GF-D8 (cell line): ENCODE measurements around the gene CHRDL1.
"Not testable (repeated sequence)": the region's sequence is repeated elsewhere in the genome, so short reads cannot be mapped to it uniquely, and the experiment has no call there.

Experiments used
- DNase-seq: peaks from one replicate; lab custom pipeline; 2025; lab: John Stamatoyannopoulos, UW

CHRDL1 gene, protein sequence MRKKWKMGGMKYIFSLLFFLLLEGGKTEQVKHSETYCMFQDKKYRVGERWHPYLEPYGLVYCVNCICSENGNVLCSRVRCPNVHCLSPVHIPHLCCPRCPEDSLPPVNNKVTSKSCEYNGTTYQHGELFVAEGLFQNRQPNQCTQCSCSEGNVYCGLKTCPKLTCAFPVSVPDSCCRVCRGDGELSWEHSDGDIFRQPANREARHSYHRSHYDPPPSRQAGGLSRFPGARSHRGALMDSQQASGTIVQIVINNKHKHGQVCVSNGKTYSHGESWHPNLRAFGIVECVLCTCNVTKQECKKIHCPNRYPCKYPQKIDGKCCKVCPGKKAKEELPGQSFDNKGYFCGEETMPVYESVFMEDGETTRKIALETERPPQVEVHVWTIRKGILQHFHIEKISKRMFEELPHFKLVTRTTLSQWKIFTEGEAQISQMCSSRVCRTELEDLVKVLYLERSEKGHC

DNA sequence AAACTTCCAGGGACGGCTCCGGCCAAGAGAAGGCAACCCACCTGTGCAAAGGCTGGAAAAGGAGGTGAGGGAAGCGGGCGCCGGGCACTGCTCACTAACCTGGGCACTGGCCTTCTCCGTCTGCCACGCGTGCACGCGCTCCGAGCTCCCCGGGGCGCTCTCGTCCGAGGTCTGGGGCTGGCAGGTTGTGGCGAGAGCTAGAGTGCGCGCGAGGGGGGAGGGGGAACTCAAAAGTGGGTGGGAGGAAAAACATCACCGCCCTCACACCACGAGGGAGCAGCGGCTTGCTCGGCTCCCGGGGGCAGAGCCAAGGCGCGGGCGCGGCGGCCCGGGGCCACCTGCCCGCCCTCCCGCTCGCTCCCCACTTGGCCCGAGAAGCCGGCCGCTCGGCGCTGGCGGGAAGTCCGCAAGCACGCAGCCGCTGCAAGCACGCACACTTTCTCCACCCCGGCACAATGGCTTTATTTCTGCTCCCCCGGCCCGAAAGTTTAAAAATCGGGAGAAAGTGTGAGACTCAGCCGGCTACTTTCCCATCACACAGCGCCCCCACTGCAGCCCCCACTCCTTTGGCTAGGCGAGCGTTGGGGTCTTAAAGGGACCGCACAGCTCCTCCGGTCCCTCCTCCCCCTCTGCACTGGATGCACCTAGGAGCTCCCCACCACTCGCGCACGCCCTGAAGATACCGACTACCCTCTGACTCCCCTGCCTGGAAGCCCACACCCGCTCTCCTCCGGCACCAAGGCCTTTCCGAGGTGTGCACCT, at the start of gene CHRDL1:
CHRDL1 (minus strand) TSS at position 173 of the 762 bp plus-strand sequence. CDS start 3,636 bp downstream, outside the sequence.
- no peak for DNase-seq

DNA sequence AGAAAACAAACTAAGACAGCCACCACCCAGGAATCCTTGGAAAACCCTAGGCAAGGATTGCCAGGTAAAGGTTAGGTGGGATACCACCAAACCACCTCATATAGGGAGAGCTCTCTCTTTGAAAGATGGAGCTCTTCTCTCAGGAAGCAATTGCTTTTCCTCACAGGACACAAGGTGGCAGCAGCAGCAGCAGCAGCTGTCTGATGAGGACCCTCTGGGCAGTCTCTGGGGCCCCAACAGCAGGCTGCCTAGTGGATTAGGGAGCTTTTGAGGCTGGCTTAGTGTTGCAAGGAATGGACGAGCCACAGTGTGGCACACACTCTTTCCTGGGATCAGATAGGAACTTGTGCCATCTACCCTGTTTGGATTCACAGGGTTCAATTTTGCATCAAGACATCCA, 41.4 kb upstream of the CHRDL1 start:
- DNase-seq = no peak

DNA sequence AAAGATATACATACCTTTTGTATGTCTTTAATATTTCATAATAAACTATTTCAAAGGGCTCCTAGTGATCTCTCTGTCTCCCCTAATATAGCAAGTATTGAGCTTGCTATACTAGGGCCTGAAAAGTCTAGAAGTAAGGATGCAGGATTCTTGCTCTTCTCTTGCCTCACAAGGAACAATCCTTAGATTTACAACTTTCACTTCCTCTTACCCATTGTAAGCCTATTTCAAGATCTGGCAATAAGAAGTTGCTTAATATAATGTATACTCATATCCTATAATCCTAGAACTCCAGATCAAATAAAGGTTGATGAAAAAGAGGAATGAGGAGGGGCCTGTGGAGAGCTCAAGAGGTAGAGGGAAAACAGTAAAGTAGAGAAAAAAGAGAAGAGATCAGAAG, 40.8 kb upstream of the CHRDL1 start:
- DNase-seq = no peak

DNA sequence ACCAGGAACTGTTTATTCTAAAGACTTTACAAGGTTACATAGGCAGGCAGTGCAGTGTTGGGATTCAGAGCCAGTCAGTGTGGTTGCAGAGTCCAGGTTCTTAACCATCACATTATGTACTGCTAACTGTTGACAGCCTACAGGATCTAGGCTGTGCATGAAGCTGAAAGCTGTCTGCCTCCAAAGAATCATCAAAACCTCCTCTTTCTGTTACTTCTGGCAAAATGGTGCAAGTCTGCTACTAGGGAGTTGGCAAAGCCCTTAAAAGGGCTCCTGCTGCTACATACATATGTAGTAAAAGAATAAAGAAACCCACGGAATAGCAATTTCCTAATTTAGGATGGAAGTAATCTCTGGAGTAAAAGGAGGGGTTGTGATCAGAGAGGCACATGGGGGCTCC, 40.4 kb upstream of the CHRDL1 start:
- no peak for DNase-seq

DNA sequence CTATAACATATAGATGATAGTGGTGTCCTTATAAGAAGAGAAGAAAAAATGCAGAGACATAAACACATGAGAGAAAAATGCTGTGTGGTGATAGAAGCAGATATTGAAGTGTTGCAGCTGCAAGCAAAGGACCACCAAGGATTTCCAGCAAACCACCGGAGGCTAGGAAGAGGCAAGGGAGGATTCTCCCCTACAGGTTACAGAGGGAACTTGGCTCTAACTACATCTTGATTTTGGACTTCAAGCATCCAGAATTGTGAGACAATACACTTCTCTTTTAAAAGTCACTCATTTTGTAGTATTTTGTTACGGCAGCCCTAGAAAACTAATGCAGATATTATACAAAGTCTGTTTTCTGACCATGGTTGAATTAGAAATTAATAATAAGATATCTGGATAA, 30.4 kb upstream of the CHRDL1 start:
- DNase-seq = no peak

DNA sequence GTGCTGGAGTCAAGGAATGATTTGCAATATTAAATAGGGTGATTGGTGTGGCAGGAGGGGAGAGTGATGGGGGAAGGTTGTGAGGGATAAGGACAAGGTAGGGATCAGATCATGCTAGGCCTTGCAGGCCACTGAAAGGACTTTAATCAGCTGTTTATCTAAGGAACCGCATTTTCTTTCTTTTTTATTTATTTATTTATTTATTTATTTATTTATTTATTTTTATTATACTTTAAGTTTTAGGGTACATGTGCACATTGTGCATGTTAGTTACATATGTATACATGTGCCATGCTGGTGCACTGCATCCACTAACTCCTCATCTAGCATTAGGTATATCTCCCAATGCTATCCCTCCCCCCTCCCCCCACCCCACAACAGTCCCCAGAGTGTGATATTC, 20.9 kb upstream of the CHRDL1 start:
- not testable (repeated sequence) for DNase-seq

DNA sequence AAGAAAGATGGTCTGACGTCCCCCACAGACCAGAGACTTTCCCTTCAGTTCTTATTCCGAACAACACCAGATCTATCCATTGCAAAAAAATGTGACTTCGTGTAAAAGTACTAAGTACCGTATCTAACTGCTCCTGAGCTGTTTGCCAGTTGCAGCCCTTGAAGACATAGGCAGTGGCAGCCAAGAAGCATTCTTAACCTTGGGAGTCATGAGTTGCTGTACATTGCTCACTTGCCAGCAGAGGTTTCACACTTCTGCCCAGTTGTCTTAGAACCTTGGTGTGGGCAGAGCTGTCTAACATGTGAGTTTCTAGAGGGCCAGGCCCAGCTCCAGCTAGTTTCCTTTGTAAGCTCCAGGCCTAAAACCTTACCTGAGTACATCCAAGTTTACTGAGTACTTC, 10.5 kb upstream of the CHRDL1 start:
- no peak for DNase-seq

DNA sequence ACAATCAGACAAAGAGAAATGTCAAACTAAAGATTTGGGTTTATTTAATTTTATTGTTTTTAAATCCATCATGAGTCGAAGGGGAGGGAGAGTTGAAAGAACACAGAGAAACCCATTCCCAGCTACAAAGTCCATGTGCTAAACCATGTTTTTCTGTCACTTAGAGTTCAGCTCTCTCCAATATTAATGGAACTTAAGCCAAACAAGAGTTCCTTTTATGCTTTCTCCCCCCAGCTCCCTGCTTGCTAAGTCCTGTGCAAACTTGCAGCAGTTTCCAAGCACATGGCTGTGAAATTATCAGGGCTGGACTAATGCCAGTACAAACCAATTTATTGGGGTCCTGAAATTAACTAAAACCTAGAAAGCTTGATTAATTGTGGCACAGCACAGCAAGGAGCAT, 9.7 kb upstream of the CHRDL1 start:
- no peak for DNase-seq

DNA sequence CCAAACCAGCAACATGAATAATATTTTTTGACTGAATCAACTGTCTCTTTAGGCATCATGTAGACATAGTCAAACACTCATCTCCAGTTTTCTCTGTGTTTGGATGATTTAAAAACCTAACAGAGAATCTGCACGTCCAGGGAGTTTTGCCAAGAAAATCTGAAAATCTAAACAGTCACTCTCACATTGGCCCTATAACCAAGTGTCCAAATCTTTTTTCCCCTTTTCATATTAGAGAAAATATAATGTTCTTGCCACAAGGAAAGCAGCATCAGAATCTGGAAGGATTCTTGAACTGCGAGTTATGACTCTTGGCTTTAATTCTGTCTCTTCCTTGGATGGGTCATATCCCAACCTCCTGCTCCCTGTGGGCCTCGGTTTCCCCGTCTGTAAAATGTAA, 8.8 kb upstream of the CHRDL1 start:
- DNase-seq = no peak

DNA sequence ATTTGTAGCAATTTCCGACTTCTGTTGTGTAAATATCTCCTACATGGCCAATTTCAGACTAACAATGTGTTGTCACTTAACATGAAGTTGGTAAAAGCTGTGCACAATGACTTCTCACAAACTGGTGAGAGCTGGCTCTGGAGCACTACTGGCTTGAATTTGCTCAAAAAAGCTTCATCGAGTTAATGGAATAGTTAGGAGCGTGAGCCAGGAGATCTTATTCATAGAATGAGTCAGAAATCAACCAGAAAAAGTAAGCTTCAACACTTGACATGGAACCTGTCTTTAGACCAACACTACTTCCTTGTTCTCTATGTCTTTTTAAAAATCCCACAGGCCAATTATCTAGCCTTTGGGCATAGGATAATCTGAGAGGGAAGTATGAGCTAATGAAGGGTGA, 7.9 kb upstream of the CHRDL1 start:
- no peak for DNase-seq

DNA sequence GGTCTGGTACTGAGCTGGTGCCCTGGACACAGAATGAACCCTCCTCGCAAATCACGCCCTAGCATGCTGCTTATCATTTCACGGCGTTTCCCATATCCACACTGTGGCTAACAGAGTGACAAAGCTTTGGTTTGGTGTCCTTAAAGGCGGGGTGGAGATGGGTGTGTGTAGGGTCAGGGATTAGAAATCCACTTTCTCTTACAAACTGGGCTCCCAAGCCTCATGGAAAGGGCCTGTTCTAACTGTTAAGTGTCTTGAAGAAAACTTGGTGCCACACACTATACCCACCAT, 735 bp upstream of the CHRDL1 start:
- no peak for DNase-seq

DNA sequence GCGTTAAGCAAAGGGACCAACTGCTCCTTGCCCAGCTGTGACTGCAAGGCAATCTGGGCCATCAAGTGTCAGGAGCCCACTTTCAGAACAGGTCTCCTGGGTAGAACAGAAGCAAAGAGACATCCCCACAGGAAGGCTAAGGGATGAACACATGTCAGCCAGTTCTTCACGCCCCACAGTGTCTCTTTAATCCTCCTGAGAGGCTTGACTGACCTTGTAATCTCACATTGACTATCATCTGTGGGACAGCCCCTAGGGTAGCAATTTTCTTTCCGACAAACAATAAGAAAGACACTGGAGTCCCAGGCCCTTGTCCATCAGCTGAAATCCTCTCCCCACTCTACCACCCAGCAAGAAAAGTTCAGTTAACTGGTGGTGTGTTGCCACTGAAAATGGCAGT, 1.0 kb downstream of the CHRDL1 start:
- DNase-seq = no peak

DNA sequence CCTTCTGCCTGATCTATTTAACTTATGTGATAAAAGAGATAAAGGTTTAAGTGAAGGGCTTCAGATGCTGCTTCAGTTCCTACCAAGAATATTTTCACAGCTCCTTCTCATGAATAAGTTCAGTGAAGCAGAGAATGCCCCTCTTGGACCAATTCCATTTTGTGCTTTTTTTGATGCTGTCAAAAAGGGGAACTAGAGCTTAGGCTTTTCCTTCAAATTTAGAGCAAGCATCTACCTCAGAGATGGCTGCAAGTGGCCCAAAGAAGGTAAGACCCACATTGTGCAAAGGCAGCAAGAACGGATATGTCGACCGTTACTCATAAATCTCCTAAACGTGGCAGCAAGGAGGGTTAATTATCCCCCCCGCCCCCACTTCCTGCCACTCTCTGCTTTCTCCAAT, 4.5 kb downstream of the CHRDL1 start:
- DNase-seq = no peak

DNA sequence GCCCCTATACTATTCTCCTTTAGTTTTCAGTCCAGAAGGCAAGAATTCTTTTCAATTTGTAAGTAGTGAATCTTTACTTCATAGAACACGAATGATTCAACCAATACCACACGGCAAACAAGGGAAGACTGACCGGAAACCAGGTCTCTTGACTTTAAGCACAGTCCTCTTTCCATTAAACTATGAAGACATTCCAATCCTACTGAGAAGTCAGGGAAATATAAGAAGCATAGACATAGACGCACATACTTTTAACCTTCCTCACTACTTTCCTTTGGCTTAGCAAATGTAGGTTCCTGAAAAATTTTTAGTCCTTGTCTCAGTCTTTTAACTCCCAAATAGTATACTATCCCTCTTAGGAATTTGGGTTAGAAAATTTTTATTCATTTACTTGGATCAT, 9.1 kb downstream of the CHRDL1 start:
- no peak for DNase-seq

DNA sequence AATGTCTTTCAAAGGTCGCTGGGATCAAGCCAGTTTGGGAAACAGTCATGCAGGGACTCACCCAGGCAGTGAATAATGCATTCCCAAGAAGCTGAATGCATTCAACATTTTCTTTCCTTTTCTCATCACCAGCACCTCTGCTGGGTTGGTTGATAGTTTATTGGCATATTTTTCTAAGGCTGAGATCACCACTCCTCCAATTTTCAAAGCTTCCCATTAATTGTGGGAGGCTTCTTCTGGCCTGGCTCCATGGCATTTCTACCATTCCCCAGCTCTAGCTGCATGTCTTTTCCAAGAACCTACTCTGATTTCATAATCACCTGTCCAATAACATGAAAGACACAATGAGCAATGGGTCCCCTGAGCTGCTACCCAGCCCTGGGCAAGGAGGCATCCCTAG, 35.8 kb downstream of the CHRDL1 start:
- DNase-seq = no peak

DNA sequence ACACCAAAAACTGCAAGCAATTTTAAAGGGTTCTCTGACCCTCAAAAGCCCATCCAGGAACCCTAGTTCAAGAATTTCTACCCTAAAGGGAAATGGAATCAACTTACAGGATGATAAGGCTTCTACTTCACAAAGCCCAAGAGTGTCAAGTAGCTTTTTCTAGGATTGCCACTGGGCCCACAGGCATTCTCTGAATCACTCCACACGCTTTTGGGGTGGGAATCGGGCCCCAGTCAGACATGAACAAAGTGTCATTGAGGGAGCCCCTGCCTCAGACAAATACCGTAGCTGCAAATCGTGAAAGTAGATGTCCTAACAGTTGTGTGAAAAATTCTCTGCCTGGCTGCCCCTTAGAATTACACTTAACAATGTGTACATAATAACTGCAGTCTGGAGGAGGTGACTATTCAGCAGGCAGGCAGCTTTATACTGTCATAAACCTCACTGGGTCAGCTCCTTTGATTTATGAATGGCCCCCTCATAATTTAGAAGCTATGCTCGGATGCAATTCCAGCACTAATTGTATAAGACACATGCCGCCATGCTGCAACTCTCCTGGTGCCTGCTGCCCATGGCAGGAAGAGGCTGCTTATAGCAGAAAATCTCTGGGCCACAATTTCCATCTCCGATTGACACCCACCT, 36.7 kb downstream of the CHRDL1 start:
- DNase-seq = no peak

DNA sequence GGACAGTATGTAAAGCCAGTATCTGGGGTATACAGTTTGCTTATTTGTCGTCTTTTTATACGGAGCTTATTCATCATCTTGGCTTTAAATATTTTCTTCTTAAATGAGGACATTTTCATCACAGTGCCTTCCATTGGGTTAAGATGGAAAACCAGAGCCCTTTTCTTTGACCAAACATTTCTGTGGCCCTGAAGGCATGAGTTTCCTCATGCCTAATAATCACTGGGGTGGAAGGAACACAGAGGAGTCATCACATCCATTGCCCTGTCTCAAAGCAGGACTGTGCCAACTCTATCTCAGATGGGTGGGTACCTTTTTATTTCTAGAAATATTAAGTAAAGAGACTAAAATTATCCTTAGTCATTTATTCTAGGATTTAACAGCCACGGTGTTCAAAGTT, 40.0 kb downstream of the CHRDL1 start:
- DNase-seq = no peak

DNA sequence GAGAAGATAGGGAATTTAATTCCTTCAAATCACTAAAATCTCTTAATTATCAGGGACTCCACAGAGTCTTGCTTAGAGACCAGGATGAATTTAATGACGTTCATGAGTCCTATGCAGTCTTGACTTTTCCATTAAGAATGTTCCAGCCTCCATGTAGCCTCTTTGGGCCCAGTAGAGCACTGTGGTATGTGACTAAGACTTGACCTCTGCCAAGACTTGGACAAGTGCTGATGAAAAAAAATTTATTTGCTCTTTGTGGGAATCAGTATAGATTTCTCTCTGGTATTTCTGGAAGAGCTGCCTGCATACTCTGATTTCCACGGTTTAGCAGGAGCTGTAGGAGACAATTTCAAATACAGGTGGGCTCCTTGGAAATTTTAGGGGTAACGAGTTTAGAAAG, 40.6 kb downstream of the CHRDL1 start:
- no peak for DNase-seq

DNA sequence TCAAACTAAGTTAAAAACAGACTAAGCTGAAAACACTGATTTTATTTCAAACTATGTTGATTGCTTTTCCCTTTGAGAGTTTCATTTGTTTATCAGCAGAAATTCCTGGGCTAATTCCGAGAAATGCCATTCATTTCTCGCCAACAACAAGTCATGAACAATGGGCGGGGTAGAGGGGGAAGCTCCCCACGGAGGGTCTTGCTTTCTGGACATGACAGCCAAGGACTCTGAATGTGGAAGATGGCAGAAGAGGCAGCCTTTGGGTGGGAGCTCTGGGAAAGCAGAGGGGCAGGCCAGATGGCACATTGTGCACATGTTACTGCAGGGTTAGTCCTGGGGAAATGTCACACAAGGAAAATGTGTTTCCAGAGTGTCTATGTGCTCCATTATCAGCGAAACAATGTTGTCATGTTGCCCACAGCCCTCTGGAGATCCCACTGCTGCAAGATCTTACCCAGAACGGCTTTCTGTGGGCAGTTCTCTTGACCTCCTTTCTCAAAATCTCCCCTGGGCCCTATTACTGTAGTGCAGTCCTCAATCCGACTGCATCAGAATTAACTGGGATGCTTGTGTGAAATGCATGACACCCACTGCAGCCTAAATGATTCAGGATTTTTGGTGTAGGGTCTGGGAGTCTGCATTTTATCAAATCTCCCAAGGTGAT, 45.0 kb downstream of the CHRDL1 start:
- DNase-seq = no peak

DNA sequence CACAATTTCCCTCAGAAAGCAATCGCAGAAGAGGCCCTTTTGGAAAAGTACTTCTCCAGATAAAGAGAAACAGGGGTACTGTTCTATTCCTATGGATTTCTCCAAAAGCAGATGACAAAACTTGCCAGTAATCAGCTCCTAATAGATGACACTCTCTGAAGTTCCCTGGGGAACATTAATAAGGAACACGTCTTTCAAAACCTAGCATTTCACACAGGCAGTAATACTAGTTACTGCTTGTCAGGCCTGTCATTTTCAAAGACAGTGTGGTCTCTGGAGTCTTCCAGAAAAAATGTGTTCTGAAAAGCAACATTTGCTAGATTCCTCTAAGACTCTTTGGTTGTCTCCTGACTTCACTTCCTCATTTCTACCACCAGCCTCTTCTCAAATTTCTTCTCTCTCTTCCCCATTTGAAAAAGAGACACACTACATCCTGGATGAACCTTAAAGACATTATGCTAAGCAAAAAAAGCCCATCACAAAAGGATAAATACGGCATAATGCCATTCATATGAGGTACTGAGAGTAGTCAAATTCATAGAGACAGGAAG, 47.3 kb downstream of the CHRDL1 start:
- no peak for DNase-seq

DNA sequence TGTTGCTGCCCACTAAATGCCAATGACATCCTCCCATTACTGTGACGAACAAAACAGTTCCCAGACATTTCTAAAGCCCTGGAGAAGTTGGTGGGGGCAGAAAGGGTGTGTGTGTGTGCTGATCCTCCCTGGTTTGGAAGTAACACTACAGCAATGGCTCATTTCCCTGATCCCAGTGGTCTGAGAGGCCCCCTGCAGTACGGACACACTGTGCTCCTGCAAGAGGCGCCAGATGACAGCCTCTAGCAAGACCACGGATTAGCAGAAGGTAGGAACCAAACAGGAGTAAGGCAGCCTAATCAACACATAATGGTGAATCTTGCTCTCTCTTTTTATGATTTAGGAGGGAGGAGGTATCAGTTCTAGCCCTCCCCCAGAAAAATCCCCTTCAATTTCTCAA, 49.6 kb downstream of the CHRDL1 start:
- no peak for DNase-seq

DNA sequence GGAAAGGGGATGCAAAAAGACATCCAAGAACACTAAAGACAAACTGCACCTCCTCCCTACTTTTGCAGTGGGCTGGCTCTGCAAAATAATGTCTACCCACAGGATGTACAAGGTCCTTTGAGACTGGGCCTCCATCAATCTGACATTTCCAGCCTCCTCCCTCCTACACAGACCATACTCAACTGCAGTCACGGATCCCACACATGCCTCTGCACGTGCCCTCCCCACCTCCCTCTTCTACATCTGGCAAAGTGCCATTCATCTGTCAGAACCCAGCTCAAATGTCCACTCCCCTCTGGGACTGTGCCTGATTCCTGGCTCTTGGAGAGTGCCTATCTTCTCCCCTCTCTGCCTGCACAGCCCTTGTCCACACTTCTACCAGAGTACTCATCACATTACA, 50.3 kb downstream of the CHRDL1 start:
- no peak for DNase-seq
